ENCODE data around the gene CTDSPL. TPM values are rescaled to one million over a fixed set of nuclear protein-coding genes. Genes with fewer than 3 reads are reported as not detected.

Gene CTDSPL
- total RNA-seq, 1 donor from 2014 or later = 30.6 TPM

- peak; percentile 18 for DNase-seq (ENCODE audit: low read depth)
- H3K27me3 ChIP-seq (ENCODE audit: control insufficient read depth, insufficient read depth, low read length) = no peaks in the 10 kb centered on the region
- no peaks in the 10 kb centered on the region for H3K36me3 ChIP-seq (ENCODE audit: control insufficient read depth, insufficient read depth, low read length)
- no peak overlapping the region for H3K4me3 ChIP-seq (ENCODE audit: low read depth, low read length)
- peak; percentile 91 for TF ChIP-seq CTCF (IDR thresholded peaks at IDR 0.05; ENCODE audit: insufficient read depth, low read length, poor library complexity, severe bottlenecking)
Observed at GRCh38 chr3:37996785-37997301, 135.2 kb downstream of the CTDSPL start.

GRCh38 chr3:37997342-37997741, 135.7 kb downstream of the CTDSPL start:
- no peak for DNase-seq (ENCODE audit: low read depth)
- H3K27me3 ChIP-seq (ENCODE audit: control insufficient read depth, insufficient read depth, low read length) = no peaks in the 10 kb centered on the region
- H3K36me3 ChIP-seq (ENCODE audit: control insufficient read depth, insufficient read depth, low read length) = no peaks in the 10 kb centered on the region
- no peak for TF ChIP-seq CTCF (IDR thresholded peaks at IDR 0.05; ENCODE audit: insufficient read depth, low read length, poor library complexity, severe bottlenecking)
- no peak overlapping the region for H3K4me3 ChIP-seq (ENCODE audit: low read depth, low read length)

DNA sequence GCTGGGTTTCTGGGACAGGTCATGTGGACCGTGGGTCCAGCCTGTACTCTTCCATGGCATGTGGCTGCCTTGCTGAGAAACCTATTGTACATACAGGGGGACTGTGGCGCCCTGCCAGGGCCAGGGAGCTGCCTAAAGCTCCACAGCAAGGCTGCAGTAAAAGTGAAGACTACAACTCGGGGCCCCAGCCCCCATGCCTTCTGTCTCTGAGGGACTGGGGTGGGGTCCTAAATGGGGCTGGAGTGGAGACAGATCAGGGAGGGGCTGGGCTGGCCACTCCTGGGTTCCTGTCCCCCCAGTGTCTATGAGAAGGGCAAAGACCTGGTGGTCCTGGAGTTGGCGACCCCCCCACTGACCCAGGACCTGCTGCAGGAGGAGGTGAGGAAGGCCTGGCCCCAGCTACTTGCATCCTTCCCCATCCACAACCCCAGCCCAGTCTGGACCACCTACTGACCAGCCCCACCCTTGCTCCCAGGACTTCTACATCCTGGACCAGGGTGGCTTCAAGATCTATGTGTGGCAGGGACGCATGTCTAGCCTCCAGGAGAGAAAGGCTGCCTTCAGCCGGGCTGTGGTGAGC, 136.2 kb downstream of the CTDSPL start:
- Histone ChIP-seq H3K27me3 (ENCODE audit: control insufficient read depth, insufficient read depth, low read length) (no peaks in the 10 kb centered on the region), H3K4me3 (ENCODE audit: low read depth, low read length) (no peak overlapping the region), H3K36me3 (ENCODE audit: control insufficient read depth, insufficient read depth, low read length) (no peaks in the 10 kb centered on the region)
- DNase-seq (ENCODE audit: low read depth) = no peak
- no peak for TF ChIP-seq CTCF (IDR thresholded peaks at IDR 0.05; ENCODE audit: insufficient read depth, low read length, poor library complexity, severe bottlenecking)

DNA sequence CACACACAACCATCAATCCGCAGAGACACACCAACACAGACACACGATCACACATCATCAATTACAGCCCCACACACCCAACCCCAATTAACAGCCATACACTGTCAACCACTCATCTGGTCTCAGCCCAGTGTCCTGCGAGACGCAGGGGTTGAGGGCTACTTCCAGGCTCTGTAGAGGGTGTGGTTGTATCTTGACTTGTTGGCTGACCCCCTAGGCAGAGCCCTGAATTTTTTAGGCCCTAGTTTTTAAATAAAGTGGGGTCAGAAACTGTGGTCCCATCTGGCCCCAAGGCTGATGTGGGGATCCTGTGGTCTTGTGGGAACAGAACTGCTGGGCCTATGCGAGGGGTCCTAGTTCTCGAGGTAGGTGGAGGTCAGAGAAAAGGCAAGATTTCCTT, 138.2 kb downstream of the CTDSPL start:
- no peak overlapping the region for H3K4me3 ChIP-seq (ENCODE audit: low read depth, low read length)
- H3K36me3 ChIP-seq (ENCODE audit: control insufficient read depth, insufficient read depth, low read length) = no peaks in the 10 kb centered on the region
- DNase-seq (ENCODE audit: low read depth) = no peak
- no peaks in the 10 kb centered on the region for H3K27me3 ChIP-seq (ENCODE audit: control insufficient read depth, insufficient read depth, low read length)
- TF ChIP-seq CTCF (IDR thresholded peaks at IDR 0.05; ENCODE audit: insufficient read depth, low read length, poor library complexity, severe bottlenecking) = no peak

- no peak overlapping the region for H3K4me3 ChIP-seq (ENCODE audit: low read depth, low read length)
- H3K27me3 ChIP-seq (ENCODE audit: control insufficient read depth, insufficient read depth, low read length) = no peaks in the 10 kb centered on the region
- no peak for TF ChIP-seq CTCF (IDR thresholded peaks at IDR 0.05; ENCODE audit: insufficient read depth, low read length, poor library complexity, severe bottlenecking)
- DNase-seq (ENCODE audit: low read depth) = no peak
- no peaks in the 10 kb centered on the region for H3K36me3 ChIP-seq (ENCODE audit: control insufficient read depth, insufficient read depth, low read length)
Observed at GRCh38 chr3:38000242-38000916, 138.7 kb downstream of the CTDSPL start.
